ENCODE data around the gene WTAP.
"Not testable (repeated sequence)": the region's sequence is repeated elsewhere in the genome, so short reads cannot be mapped to it uniquely, and the experiment has no call there.

WTAP gene

DNA sequence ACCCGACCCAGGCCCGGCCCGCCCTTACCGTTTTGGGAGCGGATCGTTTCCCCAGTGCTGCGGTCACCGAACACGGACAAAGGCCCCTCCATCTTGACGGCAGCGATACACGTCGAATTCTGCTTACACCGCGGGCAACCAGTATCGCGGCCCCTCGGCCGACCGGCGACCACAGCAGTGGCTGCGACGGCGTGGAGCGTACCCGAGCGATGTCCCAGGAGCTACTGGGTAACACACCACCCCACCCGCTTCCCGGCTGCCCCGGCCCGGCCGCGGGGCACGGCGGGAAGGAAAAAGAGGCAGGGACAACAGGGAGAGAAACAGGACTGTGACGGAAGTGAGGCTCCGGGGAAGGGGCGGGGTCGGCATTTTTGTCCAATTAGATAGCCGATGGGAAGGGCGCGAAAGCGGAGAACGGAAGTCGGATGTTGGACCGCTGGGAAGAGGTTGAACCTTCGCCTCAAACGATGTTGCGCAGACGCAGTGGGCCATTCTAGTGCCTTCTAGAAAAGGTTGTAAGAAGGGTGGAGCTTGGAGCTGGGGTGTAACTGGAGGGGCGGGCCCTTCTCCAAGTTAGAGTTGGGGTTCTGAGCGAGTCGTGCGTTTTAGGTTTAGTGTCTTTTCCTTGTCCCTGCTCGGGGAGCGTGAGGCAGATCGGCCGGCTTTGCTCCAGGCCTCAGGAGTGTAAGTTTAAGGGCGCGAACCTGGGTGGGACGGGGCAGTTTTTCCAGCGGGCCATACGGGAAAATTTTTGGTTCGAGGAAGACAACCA, 62.3 kb downstream of the WTAP start, which contains the start of gene TCP1:
Gene TCP1 (minus strand): TSS at position 226 of the 772 bp plus-strand sequence. CDS start 134 bp downstream, at position 92.
- no peak for TF ChIP-seq CTCF (IDR thresholded peaks at IDR 0.05; ENCODE audit: low read depth, low read length)
- peak within 1 kb of the TSS; percentile 86 for H3K4me3 ChIP-seq (ENCODE audit: low read depth, low read length)
- H3K27me3 ChIP-seq, result no peaks in the 10 kb centered on the region
- peak; percentile 98 for DNase-seq
- no peaks in the 10 kb centered on the region for H3K9me3 ChIP-seq
- H3K36me3 ChIP-seq, result peaks cover 56% of the 10 kb centered on the region
- no peaks in the 10 kb centered on the region for H3K4me1 ChIP-seq

GRCh38 chr6:159790149-159790955, 63.0 kb downstream of the WTAP start, which contains the start of gene MRPL18:
Gene MRPL18, plus strand, starts transcription at chr6:159790467. Its CDS starts 121 bp downstream, at chr6:159790588.
- peaks cover 48% of the 10 kb centered on the region for H3K36me3 ChIP-seq

DNA sequence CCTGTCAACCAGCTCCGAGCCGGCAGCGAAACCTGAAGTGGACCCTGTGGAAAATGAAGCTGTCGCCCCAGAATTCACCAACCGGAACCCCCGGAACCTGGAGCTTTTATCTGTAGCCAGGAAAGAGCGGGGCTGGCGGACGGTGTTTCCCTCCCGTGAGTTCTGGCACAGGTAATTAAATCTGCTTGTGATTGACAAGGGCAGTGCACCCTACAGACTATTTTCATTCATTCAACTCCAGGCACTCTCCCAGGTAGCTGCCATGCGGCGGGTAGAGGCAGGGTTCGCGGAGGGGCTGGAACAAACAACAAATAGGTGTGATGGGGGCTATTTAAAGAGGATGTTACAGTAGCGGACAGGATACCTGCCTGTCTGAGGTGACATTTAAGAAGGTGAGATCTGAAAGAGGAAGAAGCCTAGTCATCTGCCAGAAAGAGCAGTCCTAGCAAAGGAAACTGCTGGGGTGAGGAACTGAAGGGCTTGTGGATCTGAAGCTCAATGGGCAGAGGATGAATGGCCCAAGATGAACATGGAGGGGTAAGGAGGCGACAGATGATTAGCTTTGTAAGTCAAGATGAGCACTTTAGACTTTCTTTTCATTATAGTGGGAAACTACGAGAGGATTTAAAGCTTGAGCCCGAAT, 63.8 kb downstream of the WTAP start:
- H3K4me3 ChIP-seq (ENCODE audit: low read depth, low read length), result peak overlapping the region; percentile 86
- peaks cover 41% of the 10 kb centered on the region for H3K36me3 ChIP-seq
- no peaks in the 10 kb centered on the region for H3K4me1 ChIP-seq
- no peak for TF ChIP-seq CTCF (IDR thresholded peaks at IDR 0.05; ENCODE audit: low read depth, low read length)
- no peak for DNase-seq
- no peaks in the 10 kb centered on the region for H3K27me3 ChIP-seq
- H3K9me3 ChIP-seq, result no peaks in the 10 kb centered on the region

More at GRCh38 chr6:159790149-159790955, 63.0 kb downstream of the WTAP start, which contains the start of gene MRPL18:
- Histone ChIP-seq H3K4me3 (ENCODE audit: low read depth, low read length) (peak within 1 kb of the TSS; percentile 86), H3K9me3 (no peaks in the 10 kb centered on the region), H3K4me1 (no peaks in the 10 kb centered on the region), H3K27me3 (no peaks in the 10 kb centered on the region)
- DNase-seq, result peak; percentile 94
- no peak for TF ChIP-seq CTCF (IDR thresholded peaks at IDR 0.05; ENCODE audit: low read depth, low read length)

DNA sequence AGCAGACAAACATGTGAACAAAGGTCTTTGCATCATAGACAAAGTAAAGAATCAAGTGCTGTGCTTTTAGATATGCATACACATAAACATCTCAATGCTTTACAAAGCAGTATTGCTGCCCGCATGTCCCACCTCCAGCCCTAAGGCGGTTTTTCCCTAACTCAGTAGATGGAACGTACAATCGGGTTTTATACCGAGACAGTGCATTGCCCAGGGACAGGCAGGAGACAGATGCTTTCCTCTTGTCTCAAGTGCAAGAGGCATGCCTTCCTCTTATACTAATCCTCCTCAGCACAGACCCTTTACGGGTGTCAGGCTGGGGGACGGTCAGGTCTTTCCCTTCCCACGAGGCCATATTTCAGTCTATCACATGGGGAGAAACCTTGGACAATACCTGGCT, 67.7 kb downstream of the WTAP start:
- H3K9me3 ChIP-seq; DNase-seq; H3K4me1 ChIP-seq; H3K4me3 ChIP-seq (ENCODE audit: low read depth, low read length); H3K27me3 ChIP-seq: not testable (repeated sequence)
- H3K36me3 ChIP-seq, result peaks cover 45% of the 10 kb centered on the region

- DNase-seq, result no peak
- H3K36me3 ChIP-seq, result peaks cover 38% of the 10 kb centered on the region
- TF ChIP-seq CTCF (IDR thresholded peaks at IDR 0.05; ENCODE audit: low read depth, low read length), result no peak
- H3K4me3 ChIP-seq (ENCODE audit: low read depth, low read length), result no peak overlapping the region
- no peaks in the 10 kb centered on the region for H3K9me3 ChIP-seq
- no peaks in the 10 kb centered on the region for H3K4me1 ChIP-seq
- no peaks in the 10 kb centered on the region for H3K27me3 ChIP-seq
These were observed 70.2 kb downstream of the WTAP start for GRCh38 chr6:159797554-159797953.

DNA sequence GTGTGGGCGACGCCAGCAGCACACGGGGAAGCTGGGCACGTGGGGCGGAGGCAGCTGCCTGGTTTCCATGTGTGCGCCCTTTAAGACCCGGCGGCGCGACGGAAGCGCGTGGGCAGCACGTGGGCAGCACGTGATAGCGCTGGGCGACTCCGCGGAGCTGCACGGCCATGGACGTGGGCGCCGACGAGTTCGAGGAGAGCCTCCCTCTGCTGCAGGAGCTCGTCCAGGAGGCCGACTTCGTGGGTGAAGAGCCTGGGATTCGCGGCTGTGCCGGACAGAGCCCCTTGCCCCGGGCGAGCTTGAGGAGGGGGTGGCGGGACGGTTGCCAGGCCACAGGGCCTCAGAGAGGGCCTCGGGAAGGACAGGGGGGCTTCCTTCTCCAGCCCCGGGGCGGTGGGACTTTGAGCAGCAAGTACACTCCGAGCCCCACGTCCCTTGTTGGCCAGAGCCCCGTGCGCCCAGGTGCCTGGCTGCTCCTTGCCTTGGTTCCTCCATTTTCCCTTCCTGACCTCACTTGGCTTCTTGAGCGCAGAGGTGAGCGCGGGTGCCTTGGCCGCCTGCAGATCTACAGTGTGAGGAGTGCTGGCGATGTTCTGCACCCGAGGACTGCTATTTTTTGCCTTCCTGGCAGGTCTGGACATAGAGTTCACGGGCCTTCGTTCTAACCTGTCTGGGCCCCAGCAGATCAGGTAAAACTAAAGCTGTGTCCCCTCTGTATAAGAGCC, 73.0 kb downstream of the WTAP start, which contains the start of gene PNLDC1:
Gene PNLDC1 (plus strand): TSS at position 136 of the 725 bp plus-strand sequence. CDS start 32 bp downstream, at position 168.
- Histone ChIP-seq H3K27me3 (no peaks in the 10 kb centered on the region), H3K4me3 (ENCODE audit: low read depth, low read length) (no peak within 1 kb of the TSS), H3K36me3 (peaks cover 25% of the 10 kb centered on the region)

More for the DNA sequence above, 73.0 kb downstream of the WTAP start, which contains the start of gene PNLDC1:
- no peak for TF ChIP-seq CTCF (IDR thresholded peaks at IDR 0.05; ENCODE audit: low read depth, low read length)
- H3K4me1 ChIP-seq, result no peaks in the 10 kb centered on the region
- DNase-seq, result no peak
- no peaks in the 10 kb centered on the region for H3K9me3 ChIP-seq

All from BE2C (cell line).